Measurements from ENCODE around the gene CNKSR3.

DNA sequence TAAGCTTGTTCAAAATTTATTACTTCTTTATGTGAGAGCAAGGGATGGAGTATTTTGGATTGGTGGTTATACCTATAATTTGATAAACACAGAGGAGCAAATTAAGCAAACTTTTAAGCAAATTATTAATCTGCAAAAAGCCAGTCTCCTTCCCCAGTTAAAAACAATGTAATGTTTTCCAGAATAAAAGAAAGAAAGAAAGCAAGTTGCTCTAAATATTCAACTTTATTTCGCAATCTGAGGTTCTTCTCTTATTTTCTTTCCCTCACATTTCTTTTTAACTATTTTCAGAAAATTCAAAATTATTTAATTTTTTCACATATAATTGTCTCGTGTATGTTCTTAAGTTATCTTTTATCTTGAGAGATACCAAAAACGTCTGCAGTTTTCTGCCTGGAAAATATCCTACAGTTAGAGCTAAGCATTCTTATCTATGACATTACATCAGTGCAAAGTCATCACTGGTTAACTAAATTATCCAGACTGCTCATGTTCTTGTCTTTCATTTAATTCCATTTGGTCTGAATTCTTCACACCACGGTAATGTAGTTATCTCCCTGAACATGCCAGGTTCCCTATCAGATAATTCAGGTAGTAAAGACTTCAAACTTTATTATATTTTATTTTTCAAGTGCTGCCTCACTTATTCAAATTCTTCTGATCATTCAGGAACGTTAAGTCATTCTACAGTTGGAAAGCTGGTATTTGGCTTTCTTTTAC is 3.3 kb upstream of the CNKSR3 start:
- no peak for TF ChIP-seq EZH2 (IDR thresholded peaks at IDR 0.05; ENCODE audit: low read depth, unreplicated experiment)
- no peak for TF ChIP-seq POLR2AphosphoS5 (IDR thresholded peaks at IDR 0.05; ENCODE audit: low read depth)
- TF ChIP-seq, protein P1, sequence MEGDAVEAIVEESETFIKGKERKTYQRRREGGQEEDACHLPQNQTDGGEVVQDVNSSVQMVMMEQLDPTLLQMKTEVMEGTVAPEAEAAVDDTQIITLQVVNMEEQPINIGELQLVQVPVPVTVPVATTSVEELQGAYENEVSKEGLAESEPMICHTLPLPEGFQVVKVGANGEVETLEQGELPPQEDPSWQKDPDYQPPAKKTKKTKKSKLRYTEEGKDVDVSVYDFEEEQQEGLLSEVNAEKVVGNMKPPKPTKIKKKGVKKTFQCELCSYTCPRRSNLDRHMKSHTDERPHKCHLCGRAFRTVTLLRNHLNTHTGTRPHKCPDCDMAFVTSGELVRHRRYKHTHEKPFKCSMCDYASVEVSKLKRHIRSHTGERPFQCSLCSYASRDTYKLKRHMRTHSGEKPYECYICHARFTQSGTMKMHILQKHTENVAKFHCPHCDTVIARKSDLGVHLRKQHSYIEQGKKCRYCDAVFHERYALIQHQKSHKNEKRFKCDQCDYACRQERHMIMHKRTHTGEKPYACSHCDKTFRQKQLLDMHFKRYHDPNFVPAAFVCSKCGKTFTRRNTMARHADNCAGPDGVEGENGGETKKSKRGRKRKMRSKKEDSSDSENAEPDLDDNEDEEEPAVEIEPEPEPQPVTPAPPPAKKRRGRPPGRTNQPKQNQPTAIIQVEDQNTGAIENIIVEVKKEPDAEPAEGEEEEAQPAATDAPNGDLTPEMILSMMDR (conservative IDR thresholded peaks at IDR 0.05; ENCODE audit: low read depth in 2 of 2), result no peak
- TF ChIP-seq, protein P2, sequence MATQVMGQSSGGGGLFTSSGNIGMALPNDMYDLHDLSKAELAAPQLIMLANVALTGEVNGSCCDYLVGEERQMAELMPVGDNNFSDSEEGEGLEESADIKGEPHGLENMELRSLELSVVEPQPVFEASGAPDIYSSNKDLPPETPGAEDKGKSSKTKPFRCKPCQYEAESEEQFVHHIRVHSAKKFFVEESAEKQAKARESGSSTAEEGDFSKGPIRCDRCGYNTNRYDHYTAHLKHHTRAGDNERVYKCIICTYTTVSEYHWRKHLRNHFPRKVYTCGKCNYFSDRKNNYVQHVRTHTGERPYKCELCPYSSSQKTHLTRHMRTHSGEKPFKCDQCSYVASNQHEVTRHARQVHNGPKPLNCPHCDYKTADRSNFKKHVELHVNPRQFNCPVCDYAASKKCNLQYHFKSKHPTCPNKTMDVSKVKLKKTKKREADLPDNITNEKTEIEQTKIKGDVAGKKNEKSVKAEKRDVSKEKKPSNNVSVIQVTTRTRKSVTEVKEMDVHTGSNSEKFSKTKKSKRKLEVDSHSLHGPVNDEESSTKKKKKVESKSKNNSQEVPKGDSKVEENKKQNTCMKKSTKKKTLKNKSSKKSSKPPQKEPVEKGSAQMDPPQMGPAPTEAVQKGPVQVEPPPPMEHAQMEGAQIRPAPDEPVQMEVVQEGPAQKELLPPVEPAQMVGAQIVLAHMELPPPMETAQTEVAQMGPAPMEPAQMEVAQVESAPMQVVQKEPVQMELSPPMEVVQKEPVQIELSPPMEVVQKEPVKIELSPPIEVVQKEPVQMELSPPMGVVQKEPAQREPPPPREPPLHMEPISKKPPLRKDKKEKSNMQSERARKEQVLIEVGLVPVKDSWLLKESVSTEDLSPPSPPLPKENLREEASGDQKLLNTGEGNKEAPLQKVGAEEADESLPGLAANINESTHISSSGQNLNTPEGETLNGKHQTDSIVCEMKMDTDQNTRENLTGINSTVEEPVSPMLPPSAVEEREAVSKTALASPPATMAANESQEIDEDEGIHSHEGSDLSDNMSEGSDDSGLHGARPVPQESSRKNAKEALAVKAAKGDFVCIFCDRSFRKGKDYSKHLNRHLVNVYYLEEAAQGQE (IDR thresholded peaks at IDR 0.05; ENCODE audit: unreplicated experiment), result no peak
- no peak for TF ChIP-seq CREB1 (CRISPR knock-in tag; IDR thresholded peaks at IDR 0.05; ENCODE audit: low read depth)
- no peak for TF ChIP-seq ZNF114 (CRISPR knock-in tag; IDR thresholded peaks at IDR 0.05)
- TF ChIP-seq, protein P3, sequence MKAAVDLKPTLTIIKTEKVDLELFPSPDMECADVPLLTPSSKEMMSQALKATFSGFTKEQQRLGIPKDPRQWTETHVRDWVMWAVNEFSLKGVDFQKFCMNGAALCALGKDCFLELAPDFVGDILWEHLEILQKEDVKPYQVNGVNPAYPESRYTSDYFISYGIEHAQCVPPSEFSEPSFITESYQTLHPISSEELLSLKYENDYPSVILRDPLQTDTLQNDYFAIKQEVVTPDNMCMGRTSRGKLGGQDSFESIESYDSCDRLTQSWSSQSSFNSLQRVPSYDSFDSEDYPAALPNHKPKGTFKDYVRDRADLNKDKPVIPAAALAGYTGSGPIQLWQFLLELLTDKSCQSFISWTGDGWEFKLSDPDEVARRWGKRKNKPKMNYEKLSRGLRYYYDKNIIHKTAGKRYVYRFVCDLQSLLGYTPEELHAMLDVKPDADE (IDR thresholded peaks at IDR 0.05), result no peak
- no peak for TF ChIP-seq EZH2phosphoT487 (IDR thresholded peaks at IDR 0.05; ENCODE audit: unreplicated experiment)
- TF ChIP-seq NANOG (IDR thresholded peaks at IDR 0.05; ENCODE audit: borderline replicate concordance), result no peak
- no peak for TF ChIP-seq JUNB (IDR thresholded peaks at IDR 0.05; ENCODE audit: unreplicated experiment)
- TF ChIP-seq ZNF331 (CRISPR knock-in tag; IDR thresholded peaks at IDR 0.05; ENCODE audit: low read depth), result no peak
- TF ChIP-seq STAT1 (IDR thresholded peaks at IDR 0.05; ENCODE audit: unreplicated experiment), result no peak
- TF ChIP-seq, protein P4, sequence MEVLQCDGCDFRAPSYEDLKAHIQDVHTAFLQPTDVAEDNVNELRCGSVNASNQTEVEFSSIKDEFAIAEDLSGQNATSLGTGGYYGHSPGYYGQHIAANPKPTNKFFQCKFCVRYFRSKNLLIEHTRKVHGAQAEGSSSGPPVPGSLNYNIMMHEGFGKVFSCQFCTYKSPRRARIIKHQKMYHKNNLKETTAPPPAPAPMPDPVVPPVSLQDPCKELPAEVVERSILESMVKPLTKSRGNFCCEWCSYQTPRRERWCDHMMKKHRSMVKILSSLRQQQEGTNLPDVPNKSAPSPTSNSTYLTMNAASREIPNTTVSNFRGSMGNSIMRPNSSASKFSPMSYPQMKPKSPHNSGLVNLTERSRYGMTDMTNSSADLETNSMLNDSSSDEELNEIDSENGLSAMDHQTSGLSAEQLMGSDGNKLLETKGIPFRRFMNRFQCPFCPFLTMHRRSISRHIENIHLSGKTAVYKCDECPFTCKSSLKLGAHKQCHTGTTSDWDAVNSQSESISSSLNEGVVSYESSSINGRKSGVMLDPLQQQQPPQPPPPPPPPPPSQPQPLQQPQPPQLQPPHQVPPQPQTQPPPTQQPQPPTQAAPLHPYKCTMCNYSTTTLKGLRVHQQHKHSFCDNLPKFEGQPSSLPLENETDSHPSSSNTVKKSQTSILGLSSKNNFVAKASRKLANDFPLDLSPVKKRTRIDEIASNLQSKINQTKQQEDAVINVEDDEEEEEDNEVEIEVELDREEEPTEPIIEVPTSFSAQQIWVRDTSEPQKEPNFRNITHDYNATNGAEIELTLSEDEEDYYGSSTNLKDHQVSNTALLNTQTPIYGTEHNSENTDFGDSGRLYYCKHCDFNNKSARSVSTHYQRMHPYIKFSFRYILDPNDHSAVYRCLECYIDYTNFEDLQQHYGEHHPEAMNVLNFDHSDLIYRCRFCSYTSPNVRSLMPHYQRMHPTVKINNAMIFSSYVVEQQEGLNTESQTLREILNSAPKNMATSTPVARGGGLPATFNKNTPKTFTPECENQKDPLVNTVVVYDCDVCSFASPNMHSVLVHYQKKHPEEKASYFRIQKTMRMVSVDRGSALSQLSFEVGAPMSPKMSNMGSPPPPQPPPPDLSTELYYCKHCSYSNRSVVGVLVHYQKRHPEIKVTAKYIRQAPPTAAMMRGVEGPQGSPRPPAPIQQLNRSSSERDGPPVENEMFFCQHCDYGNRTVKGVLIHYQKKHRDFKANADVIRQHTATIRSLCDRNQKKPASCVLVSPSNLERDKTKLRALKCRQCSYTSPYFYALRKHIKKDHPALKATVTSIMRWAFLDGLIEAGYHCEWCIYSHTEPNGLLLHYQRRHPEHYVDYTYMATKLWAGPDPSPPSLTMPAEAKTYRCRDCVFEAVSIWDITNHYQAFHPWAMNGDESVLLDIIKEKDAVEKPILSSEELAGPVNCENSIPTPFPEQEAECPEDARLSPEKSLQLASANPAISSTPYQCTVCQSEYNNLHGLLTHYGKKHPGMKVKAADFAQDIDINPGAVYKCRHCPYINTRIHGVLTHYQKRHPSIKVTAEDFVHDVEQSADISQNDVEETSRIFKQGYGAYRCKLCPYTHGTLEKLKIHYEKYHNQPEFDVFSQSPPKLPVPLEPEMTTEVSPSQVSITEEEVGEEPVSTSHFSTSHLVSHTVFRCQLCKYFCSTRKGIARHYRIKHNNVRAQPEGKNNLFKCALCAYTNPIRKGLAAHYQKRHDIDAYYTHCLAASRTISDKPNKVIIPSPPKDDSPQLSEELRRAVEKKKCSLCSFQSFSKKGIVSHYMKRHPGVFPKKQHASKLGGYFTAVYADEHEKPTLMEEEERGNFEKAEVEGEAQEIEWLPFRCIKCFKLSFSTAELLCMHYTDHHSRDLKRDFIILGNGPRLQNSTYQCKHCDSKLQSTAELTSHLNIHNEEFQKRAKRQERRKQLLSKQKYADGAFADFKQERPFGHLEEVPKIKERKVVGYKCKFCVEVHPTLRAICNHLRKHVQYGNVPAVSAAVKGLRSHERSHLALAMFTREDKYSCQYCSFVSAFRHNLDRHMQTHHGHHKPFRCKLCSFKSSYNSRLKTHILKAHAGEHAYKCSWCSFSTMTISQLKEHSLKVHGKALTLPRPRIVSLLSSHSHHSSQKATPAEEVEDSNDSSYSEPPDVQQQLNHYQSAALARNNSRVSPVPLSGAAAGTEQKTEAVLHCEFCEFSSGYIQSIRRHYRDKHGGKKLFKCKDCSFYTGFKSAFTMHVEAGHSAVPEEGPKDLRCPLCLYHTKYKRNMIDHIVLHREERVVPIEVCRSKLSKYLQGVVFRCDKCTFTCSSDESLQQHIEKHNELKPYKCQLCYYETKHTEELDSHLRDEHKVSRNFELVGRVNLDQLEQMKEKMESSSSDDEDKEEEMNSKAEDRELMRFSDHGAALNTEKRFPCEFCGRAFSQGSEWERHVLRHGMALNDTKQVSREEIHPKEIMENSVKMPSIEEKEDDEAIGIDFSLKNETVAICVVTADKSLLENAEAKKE (CRISPR knock-in tag; IDR thresholded peaks at IDR 0.05), result no peak

All from GM23338 (cell line).